ENCODE measurements around the gene OR2L8. TPM values are rescaled to one million over a fixed set of nuclear protein-coding genes. Genes with fewer than 3 reads are reported as not detected.

OR2L8 gene
- total RNA-seq, 1 experiment from 2014 or later: not detected

DNA sequence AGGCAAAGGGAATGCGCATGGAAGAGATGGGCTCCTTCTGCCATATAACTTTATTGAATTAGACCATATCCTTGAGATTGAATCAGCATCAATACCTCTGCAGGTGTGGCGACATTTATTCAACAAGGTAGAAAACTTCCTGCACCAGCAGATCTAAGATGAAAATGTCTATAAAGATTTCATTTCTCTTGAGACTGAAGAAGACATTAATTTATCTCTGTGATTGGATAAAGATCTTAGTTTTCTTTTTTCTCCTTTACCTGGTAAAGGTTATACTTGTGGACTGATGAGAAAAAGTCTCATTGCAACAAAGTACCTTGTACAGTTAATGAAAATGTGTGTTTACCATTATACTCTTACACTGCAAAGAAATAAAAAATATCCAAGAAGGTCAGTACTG is 28.7 kb upstream of the OR2L8 start, which contains the start of gene OR2T8:
TSS of gene OR2T8 (plus strand) at position 301 of the 400 bp plus-strand sequence. CDS start 766 bp downstream, outside the sequence.
- POLR2A ChIA-PET: no interaction called here
- no peaks in the 10 kb centered on the region for H3K9me3 ChIP-seq (ENCODE audit: control insufficient read depth, insufficient read depth, low read depth, low read length)
- TF ChIP-seq, protein P1, sequence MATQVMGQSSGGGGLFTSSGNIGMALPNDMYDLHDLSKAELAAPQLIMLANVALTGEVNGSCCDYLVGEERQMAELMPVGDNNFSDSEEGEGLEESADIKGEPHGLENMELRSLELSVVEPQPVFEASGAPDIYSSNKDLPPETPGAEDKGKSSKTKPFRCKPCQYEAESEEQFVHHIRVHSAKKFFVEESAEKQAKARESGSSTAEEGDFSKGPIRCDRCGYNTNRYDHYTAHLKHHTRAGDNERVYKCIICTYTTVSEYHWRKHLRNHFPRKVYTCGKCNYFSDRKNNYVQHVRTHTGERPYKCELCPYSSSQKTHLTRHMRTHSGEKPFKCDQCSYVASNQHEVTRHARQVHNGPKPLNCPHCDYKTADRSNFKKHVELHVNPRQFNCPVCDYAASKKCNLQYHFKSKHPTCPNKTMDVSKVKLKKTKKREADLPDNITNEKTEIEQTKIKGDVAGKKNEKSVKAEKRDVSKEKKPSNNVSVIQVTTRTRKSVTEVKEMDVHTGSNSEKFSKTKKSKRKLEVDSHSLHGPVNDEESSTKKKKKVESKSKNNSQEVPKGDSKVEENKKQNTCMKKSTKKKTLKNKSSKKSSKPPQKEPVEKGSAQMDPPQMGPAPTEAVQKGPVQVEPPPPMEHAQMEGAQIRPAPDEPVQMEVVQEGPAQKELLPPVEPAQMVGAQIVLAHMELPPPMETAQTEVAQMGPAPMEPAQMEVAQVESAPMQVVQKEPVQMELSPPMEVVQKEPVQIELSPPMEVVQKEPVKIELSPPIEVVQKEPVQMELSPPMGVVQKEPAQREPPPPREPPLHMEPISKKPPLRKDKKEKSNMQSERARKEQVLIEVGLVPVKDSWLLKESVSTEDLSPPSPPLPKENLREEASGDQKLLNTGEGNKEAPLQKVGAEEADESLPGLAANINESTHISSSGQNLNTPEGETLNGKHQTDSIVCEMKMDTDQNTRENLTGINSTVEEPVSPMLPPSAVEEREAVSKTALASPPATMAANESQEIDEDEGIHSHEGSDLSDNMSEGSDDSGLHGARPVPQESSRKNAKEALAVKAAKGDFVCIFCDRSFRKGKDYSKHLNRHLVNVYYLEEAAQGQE (IDR thresholded peaks at IDR 0.05; ENCODE audit: insufficient read depth in 1 of 2, low read depth in 2 of 2, low read length in 1 of 2): no peak
- TF ChIP-seq POLR2AphosphoS5 (IDR thresholded peaks at IDR 0.05; ENCODE audit: low read depth, low read length) (no peak), TCF7L2 (IDR thresholded peaks at IDR 0.05; ENCODE audit: low read depth, low read length) (no peak), SIN3A (IDR thresholded peaks at IDR 0.05; ENCODE audit: borderline replicate concordance, insufficient read depth, low read depth, low read length) (no peak)
- TF ChIP-seq, protein P2, sequence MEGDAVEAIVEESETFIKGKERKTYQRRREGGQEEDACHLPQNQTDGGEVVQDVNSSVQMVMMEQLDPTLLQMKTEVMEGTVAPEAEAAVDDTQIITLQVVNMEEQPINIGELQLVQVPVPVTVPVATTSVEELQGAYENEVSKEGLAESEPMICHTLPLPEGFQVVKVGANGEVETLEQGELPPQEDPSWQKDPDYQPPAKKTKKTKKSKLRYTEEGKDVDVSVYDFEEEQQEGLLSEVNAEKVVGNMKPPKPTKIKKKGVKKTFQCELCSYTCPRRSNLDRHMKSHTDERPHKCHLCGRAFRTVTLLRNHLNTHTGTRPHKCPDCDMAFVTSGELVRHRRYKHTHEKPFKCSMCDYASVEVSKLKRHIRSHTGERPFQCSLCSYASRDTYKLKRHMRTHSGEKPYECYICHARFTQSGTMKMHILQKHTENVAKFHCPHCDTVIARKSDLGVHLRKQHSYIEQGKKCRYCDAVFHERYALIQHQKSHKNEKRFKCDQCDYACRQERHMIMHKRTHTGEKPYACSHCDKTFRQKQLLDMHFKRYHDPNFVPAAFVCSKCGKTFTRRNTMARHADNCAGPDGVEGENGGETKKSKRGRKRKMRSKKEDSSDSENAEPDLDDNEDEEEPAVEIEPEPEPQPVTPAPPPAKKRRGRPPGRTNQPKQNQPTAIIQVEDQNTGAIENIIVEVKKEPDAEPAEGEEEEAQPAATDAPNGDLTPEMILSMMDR (IDR thresholded peaks at IDR 0.05): no peak
- BruUV-seq (replicated peaks): no TSS peak
- H3K4me1 ChIP-seq (ENCODE audit: control insufficient read depth, insufficient read depth, low read length): no peaks in the 10 kb centered on the region
- no peaks in the 10 kb centered on the region for H3K36me3 ChIP-seq (ENCODE audit: control insufficient read depth, insufficient read depth, low read length)
- in situ Hi-C loops (cut with HindIII; ENCODE audit: low pct_unique_long_range_greater_than_20kb, low sequenced_read_pairs): no loop called here
- ATAC-seq: no peak
- H3K27ac ChIP-seq (ENCODE audit: low read length): no peak within 1 kb of the TSS
- CTCF ChIA-PET: no interaction called here
- no peak within 1 kb of the TSS for H3K4me3 ChIP-seq (ENCODE audit: low read depth in 2 of 2, low read length in 2 of 2)
- intact Hi-C loops (cut with micrococcal nuclease; ENCODE audit: unreplicated experiment): loop anchor here (10.0 kb wide), 1 partner anchor 65 kb away; the partner anchor contains the start of gene TRIM58
- H3K27me3 ChIP-seq (ENCODE audit: control insufficient read depth, insufficient read depth, low read length): no peaks in the 10 kb centered on the region
- no peak for DNase-seq (ENCODE audit: low read depth, low spot score)

- no peak overlapping the region for H3K4me3 ChIP-seq (ENCODE audit: low read depth in 2 of 2, low read length in 2 of 2)
- no peaks in the 10 kb centered on the region for H3K4me1 ChIP-seq (ENCODE audit: control insufficient read depth, insufficient read depth, low read length)
- in situ Hi-C loops (cut with HindIII; ENCODE audit: low pct_unique_long_range_greater_than_20kb, low sequenced_read_pairs) (no loop called here), intact Hi-C loops (cut with micrococcal nuclease; ENCODE audit: unreplicated experiment) (no loop called here)
- DNase-seq (ENCODE audit: low read depth, low spot score) (no peak), ATAC-seq (no peak)
- CTCF ChIA-PET: no interaction called here
- no TSS peak for BruUV-seq (replicated peaks)
- TF ChIP-seq, protein P1 (IDR thresholded peaks at IDR 0.05; ENCODE audit: insufficient read depth in 1 of 2, low read depth in 2 of 2, low read length in 1 of 2): no peak
- TF ChIP-seq TCF7L2 (IDR thresholded peaks at IDR 0.05; ENCODE audit: low read depth, low read length) (no peak), SIN3A (IDR thresholded peaks at IDR 0.05; ENCODE audit: borderline replicate concordance, insufficient read depth, low read depth, low read length) (no peak), POLR2AphosphoS5 (IDR thresholded peaks at IDR 0.05; ENCODE audit: low read depth, low read length) (no peak)
- TF ChIP-seq, protein P2 (IDR thresholded peaks at IDR 0.05): no peak
- H3K9me3 ChIP-seq (ENCODE audit: control insufficient read depth, insufficient read depth, low read depth, low read length): no peaks in the 10 kb centered on the region
- no peaks in the 10 kb centered on the region for H3K27me3 ChIP-seq (ENCODE audit: control insufficient read depth, insufficient read depth, low read length)
- no peak overlapping the region for H3K27ac ChIP-seq (ENCODE audit: low read length)
- no peaks in the 10 kb centered on the region for H3K36me3 ChIP-seq (ENCODE audit: control insufficient read depth, insufficient read depth, low read length)
- POLR2A ChIA-PET: no interaction called here
Observed at GRCh38 chr1:247923941-247924340, 24.7 kb upstream of the OR2L8 start.
